ENCODE measurements around the gene KRT6C. TPM values are rescaled to one million over a fixed set of nuclear protein-coding genes. Genes with fewer than 3 reads are reported as not detected.
A peak's percentile ranks its signal among the peaks of the same experiment; 100 is the strongest.

KRT6C gene
- total and polyA plus RNA-seq, 11 donors = not detected

- DNase-seq (no peak), ATAC-seq (no peak)
- H3K4me1 ChIP-seq = no peaks in the 10 kb centered on the region
- no peak overlapping the region for H3K4me3 ChIP-seq
- 84 to 96% (median 90%) methylated on average over 6 of the region's 6 CpGs for WGBS, 4 donors
- H3K9me3 ChIP-seq = peaks cover 0 to 13% (median 2%) of the 10 kb centered on the region in 12 donors
- intact Hi-C loops (cut with DNase I) = loop anchor here in 1 of 10 donors (10.0 kb wide), 1 partner anchor 359 kb away; no protein-coding TSS in a partner anchor
- TF ChIP-seq POLR2A (IDR thresholded peaks at IDR 0.05) (no peak), CTCF (IDR thresholded peaks at IDR 0.05) (no peak)
- no peaks in the 10 kb centered on the region for H3K36me3 ChIP-seq
- no peak overlapping the region for H3K27ac ChIP-seq
- H3K27me3 ChIP-seq = peaks cover 0 to 5% (median 0%) of the 10 kb centered on the region in 9 donors
Observed at GRCh38 chr12:52513736-52514135, 40.1 kb upstream of the KRT6C start.

DNA sequence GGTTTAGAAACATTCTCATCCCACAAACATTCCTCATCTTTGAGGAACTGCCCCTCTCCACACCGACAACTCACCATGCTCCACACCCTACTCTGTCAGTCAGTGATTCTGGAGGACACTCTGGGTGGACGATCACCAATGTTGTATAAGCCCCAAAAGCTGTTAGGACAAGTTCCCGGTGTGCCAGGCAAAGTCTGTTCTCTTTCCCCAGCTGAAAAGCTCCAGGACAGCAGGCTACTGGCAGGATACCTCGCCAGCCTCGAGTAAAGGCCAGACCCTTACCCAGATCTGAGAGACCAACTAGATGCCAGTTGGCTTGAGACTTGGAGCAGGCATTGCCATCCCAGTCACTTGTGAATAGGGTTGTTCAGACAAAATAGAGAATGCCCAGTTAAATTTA lies 34.6 kb upstream of the KRT6C start:
- no peak for TF ChIP-seq CTCF (IDR thresholded peaks at IDR 0.05)
- TF ChIP-seq POLR2A (IDR thresholded peaks at IDR 0.05) = no peak
- H3K4me1 ChIP-seq = peaks cover 0 to 3% (median 0%) of the 10 kb centered on the region in 12 donors
- H3K9me3 ChIP-seq = peaks cover 0 to 13% (median 2%) of the 10 kb centered on the region in 12 donors
- no peak overlapping the region for H3K4me3 ChIP-seq
- 83 to 88% (median 85%) methylated on average over 5 of the region's 5 CpGs for WGBS, 4 donors
- peaks cover 0 to 29% (median 0%) of the 10 kb centered on the region in 9 donors for H3K27me3 ChIP-seq
- no peak overlapping the region for H3K27ac ChIP-seq
- no peak for ATAC-seq
- H3K36me3 ChIP-seq = no peaks in the 10 kb centered on the region
- no peak for DNase-seq
- intact Hi-C loops (cut with DNase I) = loop anchor here in 8 of 10 donors (5.0 to 10.0 kb wide), 6 partner anchors 116 to 353 kb away; partner anchors contain the start of gene KRT84 (in 1 of the 8)

DNA sequence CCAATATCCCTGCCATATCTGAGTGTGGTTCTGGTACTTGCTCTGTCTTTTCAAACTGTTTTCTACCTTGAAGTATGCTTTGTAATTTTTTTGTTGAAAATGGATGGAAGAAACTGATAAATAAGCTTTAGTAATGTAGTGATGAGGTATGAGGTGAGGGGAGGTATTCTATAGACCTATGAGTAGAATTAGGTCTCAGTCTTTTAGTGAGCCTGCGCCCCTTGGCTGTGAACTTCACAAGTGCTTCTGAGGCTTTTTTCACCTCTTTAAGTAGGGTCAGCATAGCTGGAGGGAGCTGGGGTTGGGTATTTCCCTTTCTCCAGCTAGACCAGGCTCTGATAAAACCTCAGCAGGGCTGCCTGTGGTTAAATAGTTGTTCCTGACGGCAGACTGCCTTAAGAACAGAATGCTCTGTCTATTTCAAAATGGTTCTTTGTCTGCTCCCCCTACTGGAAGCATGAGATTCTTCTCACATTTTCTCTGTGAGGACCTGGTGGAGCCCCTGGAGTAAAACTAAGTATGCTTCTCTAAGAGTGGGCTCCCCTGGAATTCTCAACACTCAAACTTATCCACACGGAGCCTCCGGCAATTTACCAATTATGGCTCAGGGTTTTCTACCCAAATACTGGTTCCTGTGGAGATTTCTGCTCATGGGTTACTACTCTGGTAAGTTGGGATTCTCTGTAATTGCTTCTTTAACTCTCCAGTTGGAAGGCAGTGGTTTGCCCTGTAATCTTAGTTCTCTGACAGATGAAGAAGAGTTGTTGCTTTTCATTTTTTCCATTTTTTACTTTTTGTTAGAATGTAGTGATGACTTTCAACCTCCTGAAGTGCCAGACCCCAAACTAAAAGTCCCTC lies 33.5 kb upstream of the KRT6C start:
- intact Hi-C loops (cut with DNase I) = loop anchor here (1.0 to 10.0 kb wide), 8 partner anchors 115 to 352 kb away; partner anchors contain the start of gene KRT84 (in 1 of the 10)

More for the DNA sequence above, 33.5 kb upstream of the KRT6C start:
- 33 to 44% (median 38%) methylated on average over 4 of the region's 4 CpGs for WGBS, 4 donors
- Histone ChIP-seq H3K9me3 (peaks cover 0 to 18% (median 5%) of the 10 kb centered on the region in 12 donors), H3K4me1 (peaks cover 0 to 3% (median 0%) of the 10 kb centered on the region in 12 donors), H3K36me3 (no peaks in the 10 kb centered on the region), H3K27me3 (peaks cover 0 to 29% (median 0%) of the 10 kb centered on the region in 9 donors), H3K27ac (no peak overlapping the region), H3K4me3 (no peak overlapping the region)
- TF ChIP-seq CTCF (IDR thresholded peaks at IDR 0.05) (peak; percentile 31 to 63 (median 49)), POLR2A (IDR thresholded peaks at IDR 0.05) (no peak)
- ATAC-seq = peak in 3 of 4 donors; percentile 39 to 69 (median 51)
- DNase-seq = no peak

Measured in heart left ventricle (tissue), 16 donors.